NCI-H2227 treated with DMSO at 0.1 percent for 48 hours (cell line): ENCODE data around the gene PDK4.
"Not testable (repeated sequence)": the region's sequence is repeated elsewhere in the genome, so short reads cannot be mapped to it uniquely, and the experiment has no call there.

Experiments
- DNase-seq: peaks from one replicate; lab custom pipeline; 2025; lab: John Stamatoyannopoulos, UW

PDK4 gene

GRCh38 chr7:95569720-95570119, 26.6 kb downstream of the PDK4 start:
- DNase-seq: no peak

GRCh38 chr7:95560674-95561073, 35.6 kb downstream of the PDK4 start:
- no peak for DNase-seq

GRCh38 chr7:95558864-95559263, 37.5 kb downstream of the PDK4 start:
- DNase-seq: no peak

GRCh38 chr7:95556777-95557176, 39.5 kb downstream of the PDK4 start:
- no peak for DNase-seq

- no peak for DNase-seq
Measured at GRCh38 chr7:95553939-95554338, 42.4 kb downstream of the PDK4 start.

GRCh38 chr7:95552010-95552926, 44.0 kb downstream of the PDK4 start:
- not testable (repeated sequence) for DNase-seq

- DNase-seq: no peak
Measured at GRCh38 chr7:95550546-95550945, 45.8 kb downstream of the PDK4 start.

- no peak for DNase-seq
Measured at GRCh38 chr7:95549818-95550529, 46.3 kb downstream of the PDK4 start.

GRCh38 chr7:95547361-95548348, 48.7 kb downstream of the PDK4 start:
- DNase-seq: no peak

- no peak for DNase-seq
Measured at GRCh38 chr7:95546647-95547046, 49.7 kb downstream of the PDK4 start.

- no peak for DNase-seq
Measured at GRCh38 chr7:95545673-95546072, 50.6 kb downstream of the PDK4 start.

GRCh38 chr7:95545007-95545615, 51.2 kb downstream of the PDK4 start:
- DNase-seq: peak; percentile 26

- no peak for DNase-seq
Measured at GRCh38 chr7:95544171-95544570, 52.1 kb downstream of the PDK4 start.

- no peak for DNase-seq
Measured at GRCh38 chr7:95543312-95543711, 53.0 kb downstream of the PDK4 start.

- no peak for DNase-seq
Measured at GRCh38 chr7:95540366-95540765, 56.0 kb downstream of the PDK4 start.

- no peak for DNase-seq
Measured at GRCh38 chr7:95539426-95539825, 56.9 kb downstream of the PDK4 start.

GRCh38 chr7:95537468-95537867, 58.8 kb downstream of the PDK4 start:
- DNase-seq: no peak

GRCh38 chr7:95536656-95537311, 59.5 kb downstream of the PDK4 start:
- DNase-seq: no peak

- DNase-seq: no peak
Measured at GRCh38 chr7:95535662-95536061, 60.7 kb downstream of the PDK4 start.

- DNase-seq: no peak
Measured at GRCh38 chr7:95534796-95535195, 61.5 kb downstream of the PDK4 start.
